ENCODE measurements around the gene TIRAP.

Gene TIRAP

DNA sequence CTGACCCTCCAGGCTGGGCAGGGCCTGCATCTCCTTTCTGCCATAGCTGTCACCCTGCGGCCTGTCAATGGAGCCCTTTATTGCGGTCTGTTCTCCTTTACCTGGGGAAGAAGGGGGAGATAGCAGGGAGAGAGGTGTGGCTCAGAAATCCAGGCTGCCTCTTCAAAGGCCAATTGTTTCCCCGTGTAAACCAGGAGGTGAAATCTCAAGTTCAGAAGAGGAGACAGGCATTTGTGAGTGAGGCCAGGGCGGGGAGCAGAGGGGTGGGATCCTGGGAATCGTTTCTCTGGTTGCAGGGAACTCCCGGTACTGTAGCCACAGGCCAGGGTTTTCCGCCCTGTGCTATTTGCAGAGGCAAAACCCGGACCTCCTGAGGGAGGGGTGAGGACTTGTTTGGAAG is 30.1 kb downstream of the TIRAP start:
- ATAC-seq = no peak
- TF ChIP-seq RARB (CRISPR knock-in tag; IDR thresholded peaks at IDR 0.05) (no peak), ZNF8 (CRISPR knock-in tag; IDR thresholded peaks at IDR 0.05) (no peak)

DNA sequence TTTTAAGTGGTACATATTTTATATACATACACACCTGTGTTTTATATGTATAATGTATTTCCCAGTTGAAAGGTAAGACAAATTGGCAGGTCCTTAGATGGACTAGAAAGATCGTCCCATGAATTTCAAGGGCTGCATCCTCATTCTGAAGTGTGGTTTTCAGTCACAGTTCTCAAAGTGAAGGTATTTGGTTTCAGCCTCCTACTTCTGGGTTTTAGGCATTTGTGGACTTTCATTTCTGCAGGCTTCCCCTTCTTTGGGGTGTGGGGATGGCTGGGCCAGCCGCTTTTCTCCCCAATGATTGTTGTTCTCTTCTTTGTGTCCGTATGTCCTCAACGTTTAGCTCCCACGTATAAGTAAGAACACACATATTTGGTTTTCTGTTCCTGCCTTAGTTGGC is 30.9 kb downstream of the TIRAP start:
- ATAC-seq = no peak

GRCh38 chr11:126317432-126317755 is 34.5 kb downstream of the TIRAP start:
- ATAC-seq = peak; percentile 19; the same call in 2 of the 3 replicates
- TF ChIP-seq GLIS3 (CRISPR knock-in tag; IDR thresholded peaks at IDR 0.05) (no peak), ZFP3 (CRISPR knock-in tag; IDR thresholded peaks at IDR 0.05) (no peak), ESRRG (CRISPR knock-in tag; IDR thresholded peaks at IDR 0.05) (no peak), BACH2 (CRISPR knock-in tag; IDR thresholded peaks at IDR 0.05; ENCODE audit: borderline replicate concordance) (no peak), CSDC2 (CRISPR knock-in tag; IDR thresholded peaks at IDR 0.05) (no peak), ARNTL (CRISPR knock-in tag; IDR thresholded peaks at IDR 0.05; ENCODE audit: borderline replicate concordance, low read depth) (no peak), ZC3H10 (CRISPR knock-in tag; IDR thresholded peaks at IDR 0.05) (no peak), PATZ1 (CRISPR knock-in tag; IDR thresholded peaks at IDR 0.05; ENCODE audit: borderline replicate concordance) (no peak), ZNF70 (CRISPR knock-in tag; IDR thresholded peaks at IDR 0.05) (no peak), TCF4 (CRISPR knock-in tag; IDR thresholded peaks at IDR 0.05; ENCODE audit: borderline replicate concordance) (no peak), PPARA (CRISPR knock-in tag; IDR thresholded peaks at IDR 0.05; ENCODE audit: borderline replicate concordance) (no peak)
- TF ChIP-seq, protein P1, sequence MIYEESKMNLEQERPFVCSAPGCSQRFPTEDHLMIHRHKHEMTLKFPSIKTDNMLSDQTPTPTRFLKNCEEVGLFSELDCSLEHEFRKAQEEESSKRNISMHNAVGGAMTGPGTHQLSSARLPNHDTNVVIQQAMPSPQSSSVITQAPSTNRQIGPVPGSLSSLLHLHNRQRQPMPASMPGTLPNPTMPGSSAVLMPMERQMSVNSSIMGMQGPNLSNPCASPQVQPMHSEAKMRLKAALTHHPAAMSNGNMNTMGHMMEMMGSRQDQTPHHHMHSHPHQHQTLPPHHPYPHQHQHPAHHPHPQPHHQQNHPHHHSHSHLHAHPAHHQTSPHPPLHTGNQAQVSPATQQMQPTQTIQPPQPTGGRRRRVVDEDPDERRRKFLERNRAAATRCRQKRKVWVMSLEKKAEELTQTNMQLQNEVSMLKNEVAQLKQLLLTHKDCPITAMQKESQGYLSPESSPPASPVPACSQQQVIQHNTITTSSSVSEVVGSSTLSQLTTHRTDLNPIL (CRISPR knock-in tag; IDR thresholded peaks at IDR 0.05; ENCODE audit: low read depth) = no peak

More for the DNA sequence above, 30.9 kb downstream of the TIRAP start:
- TF ChIP-seq, protein P1 (CRISPR knock-in tag; IDR thresholded peaks at IDR 0.05; ENCODE audit: low read depth) = no peak
- no peak for TF ChIP-seq CSDC2 (CRISPR knock-in tag; IDR thresholded peaks at IDR 0.05)
- no peak for TF ChIP-seq ZNF8 (CRISPR knock-in tag; IDR thresholded peaks at IDR 0.05)
- no peak for TF ChIP-seq TSHZ2 (CRISPR knock-in tag; IDR thresholded peaks at IDR 0.05)
- TF ChIP-seq SNAI2 (CRISPR knock-in tag; IDR thresholded peaks at IDR 0.05) = no peak
- TF ChIP-seq BACH2 (CRISPR knock-in tag; IDR thresholded peaks at IDR 0.05; ENCODE audit: borderline replicate concordance) = no peak
- TF ChIP-seq CSRNP3 (CRISPR knock-in tag; IDR thresholded peaks at IDR 0.05) = no peak
- no peak for TF ChIP-seq TOX (CRISPR knock-in tag; IDR thresholded peaks at IDR 0.05; ENCODE audit: borderline replicate concordance)
- no peak for TF ChIP-seq ZFP3 (CRISPR knock-in tag; IDR thresholded peaks at IDR 0.05)
- no peak for TF ChIP-seq ZC3H10 (CRISPR knock-in tag; IDR thresholded peaks at IDR 0.05)
- no peak for TF ChIP-seq ZNF70 (CRISPR knock-in tag; IDR thresholded peaks at IDR 0.05)
- no peak for TF ChIP-seq POU6F1 (CRISPR knock-in tag; IDR thresholded peaks at IDR 0.05; ENCODE audit: borderline replicate concordance, low read depth)
- TF ChIP-seq OSR1 (CRISPR knock-in tag; IDR thresholded peaks at IDR 0.05) = no peak
- no peak for TF ChIP-seq PPARA (CRISPR knock-in tag; IDR thresholded peaks at IDR 0.05; ENCODE audit: borderline replicate concordance)
- TF ChIP-seq RARB (CRISPR knock-in tag; IDR thresholded peaks at IDR 0.05) = no peak
- no peak for TF ChIP-seq ZFP30 (CRISPR knock-in tag; IDR thresholded peaks at IDR 0.05)
- no peak for TF ChIP-seq TCF4 (CRISPR knock-in tag; IDR thresholded peaks at IDR 0.05; ENCODE audit: borderline replicate concordance)

All from SK-N-SH treated with all-trans-retinoic acid at 6 μM for 48 hours (cell line).